Natural killer cell (primary cell): Measurements from ENCODE around the gene SLC37A2. TPM values are rescaled to one million over a fixed set of nuclear protein-coding genes. Genes with fewer than 3 reads are reported as not detected.
"Not testable (repeated sequence)": the region's sequence is repeated elsewhere in the genome, so short reads cannot be mapped to it uniquely, and the experiment has no call there.

Source experiments
- ATAC-seq, 3 donors: fragments of 150-1000 bp in 2 of 3; fragments of 200-7000 bp in 1 of 3; cut with Tn5 transposase; 1 replicate in 1 of 3; 2 replicates in 2 of 3; pipeline ENCODE4 v1.10.0; 2021; ENCODE audit warnings: mild to moderate bottlenecking in 2 of 3, moderate library complexity in 2 of 3
- DNase-seq, 2 donors: peaks; one replicate each; pipeline versions ENCODE4 v3.0.0 to v3.0.0-alpha.2; 2013 to 2021; ENCODE audit warnings: mixed read lengths in 1 of 2
- H3K27ac ChIP-seq: one replicate; pipeline ENCODE4 v1.5.1; 2013; ENCODE audit warnings: mild to moderate bottlenecking, low read length
- H3K27me3 ChIP-seq: one replicate; pipeline ENCODE4 v1.6.1; 2013; ENCODE audit warnings: low read length; ENCODE audit not compliant: control insufficient read depth, insufficient read depth
- H3K36me3 ChIP-seq: one replicate; pipeline ENCODE4 v1.6.1; 2013; ENCODE audit warnings: low read length; ENCODE audit not compliant: control insufficient read depth, insufficient read depth
- H3K4me1 ChIP-seq: one replicate; pipeline ENCODE4 v1.6.1; 2013; ENCODE audit warnings: low read length; ENCODE audit not compliant: control insufficient read depth, insufficient read depth
- H3K4me3 ChIP-seq: one replicate; pipeline ENCODE4 v1.5.1; 2013; ENCODE audit warnings: low read length
- H3K9me3 ChIP-seq: one replicate; pipeline ENCODE4 v1.6.1; 2013; ENCODE audit warnings: low read length; ENCODE audit not compliant: control insufficient read depth, insufficient read depth
- H3K27ac Mint-ChIP-seq, 2 donors: one replicate each; pipeline ENCODE4 v1.8.0; 2022; ENCODE audit warnings: mild to moderate bottlenecking in 2 of 2, mixed read lengths in 2 of 2, moderate library complexity in 1 of 2
- H3K27me3 Mint-ChIP-seq, 2 donors: one replicate each; pipeline ENCODE4 v1.8.0; 2022; ENCODE audit warnings: low read depth in 2 of 2, mixed read lengths in 2 of 2
- H3K36me3 Mint-ChIP-seq: one replicate; pipeline ENCODE4 v1.8.0; 2022; ENCODE audit warnings: mixed read lengths
- H3K4me1 Mint-ChIP-seq, 2 donors: one replicate each; pipeline ENCODE4 v1.8.0; 2022; ENCODE audit warnings: mixed read lengths in 2 of 2
- H3K4me3 Mint-ChIP-seq: one replicate; pipeline ENCODE4 v1.8.0; 2022; ENCODE audit warnings: mild to moderate bottlenecking, moderate library complexity, mixed read lengths
- H3K9me3 Mint-ChIP-seq, 2 donors: one replicate each; pipeline ENCODE4 v1.8.0; 2022; ENCODE audit warnings: mixed read lengths in 2 of 2
- CTCF ChIP-seq: fragments of 200-600 bp; IDR thresholded peaks from one replicate; pipeline ENCODE4 v1.8.0; 2022; ENCODE audit warnings: antibody characterized with exemption
- WGBS: methylation state at CpG from one replicate; pipeline ENCODE4 v1.1.7; 2013; ENCODE audit warnings: missing lambda C conversion rate; ENCODE audit not compliant: insufficient coverage; 5-methylcytosine and 5-hydroxymethylcytosine counted together
- intact Hi-C: fragments of 100-400 bp; cut with micrococcal nuclease; formaldehyde crosslinking; loops from one replicate; pipeline ENCODE4 v1.14.2; 2022
- total RNA-seq, 4 donors: library from RNA; stranded (reverse); fragments of 120-200 nt in 1 of 4; gene quantifications; one replicate each; pipeline versions ENCODE4 v1.2.3 to v1.2.4, GENCODE V29; 2013 to 2022

Gene SLC37A2
- total RNA-seq, 3 donors from 2014 or later (not counting 1 experiment from before 2014, with no cell fraction given), result 1.0 to 3.2 (median 1.8) TPM

- no peak for TF ChIP-seq CTCF
- H3K4me3 ChIP-seq, result no peak overlapping the region
- DNase-seq, result no peak
- H3K27ac ChIP-seq, result no peak overlapping the region
- no peaks in the 10 kb centered on the region for H3K36me3 Mint-ChIP-seq
- no peaks in the 10 kb centered on the region for H3K27me3 Mint-ChIP-seq
- ATAC-seq, result no peak
- H3K4me1 Mint-ChIP-seq, result peaks cover 0 to 6% of the 10 kb centered on the region in 2 donors
- H3K4me3 Mint-ChIP-seq, result no peak overlapping the region
- H3K27me3 ChIP-seq, result no peaks in the 10 kb centered on the region
- intact Hi-C loops, result no loop called here
- no peaks in the 10 kb centered on the region for H3K9me3 ChIP-seq
- no peak overlapping the region for H3K27ac Mint-ChIP-seq
- H3K36me3 ChIP-seq, result no peaks in the 10 kb centered on the region
- WGBS, result 88% methylated on average over 2 of the region's 2 CpGs
- H3K4me1 ChIP-seq, result no peaks in the 10 kb centered on the region
- H3K9me3 Mint-ChIP-seq, result no peaks in the 10 kb centered on the region
Observed at GRCh38 chr11:125088123-125088522, 25.0 kb downstream of the SLC37A2 start.

- no peaks in the 10 kb centered on the region for H3K9me3 ChIP-seq
- no peak for TF ChIP-seq CTCF
- no peak overlapping the region for H3K4me3 Mint-ChIP-seq
- no peaks in the 10 kb centered on the region for H3K27me3 ChIP-seq
- H3K36me3 ChIP-seq, result no peaks in the 10 kb centered on the region
- intact Hi-C loops, result no loop called here
- no peak overlapping the region for H3K27ac ChIP-seq
- H3K4me1 Mint-ChIP-seq, result peaks cover 0 to 6% of the 10 kb centered on the region in 2 donors
- 92% methylated on average over 20 of the region's 20 CpGs for WGBS
- ATAC-seq (no peak), DNase-seq (no peak)
- H3K27me3 Mint-ChIP-seq, result no peaks in the 10 kb centered on the region
- no peaks in the 10 kb centered on the region for H3K9me3 Mint-ChIP-seq
- H3K4me3 ChIP-seq, result no peak overlapping the region
- H3K27ac Mint-ChIP-seq, result no peak overlapping the region
- H3K4me1 ChIP-seq, result no peaks in the 10 kb centered on the region
- no peaks in the 10 kb centered on the region for H3K36me3 Mint-ChIP-seq
Observed at GRCh38 chr11:125088576-125089455, 25.7 kb downstream of the SLC37A2 start.

- H3K4me1 ChIP-seq, H3K9me3 Mint-ChIP-seq, H3K4me1 Mint-ChIP-seq, H3K27me3 ChIP-seq, H3K27ac ChIP-seq, intact Hi-C loops, H3K36me3 ChIP-seq, H3K4me3 ChIP-seq, H3K4me3 Mint-ChIP-seq, H3K27me3 Mint-ChIP-seq, ATAC-seq, H3K36me3 Mint-ChIP-seq, H3K9me3 ChIP-seq, H3K27ac Mint-ChIP-seq, DNase-seq: not testable (repeated sequence)
- 96% methylated on average over 29 of the region's 31 CpGs for WGBS
Observed at GRCh38 chr11:125089481-125089880, 26.4 kb downstream of the SLC37A2 start.

GRCh38 chr11:125090151-125090550, 27.0 kb downstream of the SLC37A2 start:
- not testable (repeated sequence) for H3K4me3 Mint-ChIP-seq, H3K9me3 Mint-ChIP-seq, H3K4me1 Mint-ChIP-seq, H3K27ac ChIP-seq, H3K27me3 Mint-ChIP-seq, H3K4me1 ChIP-seq, H3K27me3 ChIP-seq, H3K4me3 ChIP-seq, H3K27ac Mint-ChIP-seq, DNase-seq, H3K36me3 ChIP-seq, H3K36me3 Mint-ChIP-seq, ATAC-seq, H3K9me3 ChIP-seq
- intact Hi-C loops, result loop anchor here (5.0 kb wide), 1 partner anchor 257 kb away; no protein-coding TSS in a partner anchor
- WGBS, result 92% methylated on average over 10 of the region's 10 CpGs
